H1 (cell line): ENCODE measurements around the gene OR7G2. TPM values are rescaled to one million over a fixed set of nuclear protein-coding genes. Genes with fewer than 3 reads are reported as not detected.

Experiments
- CTCF ChIP-seq, 3 experiments: IDR thresholded peaks; 1 replicate in 2 of 3; 2 replicates in 1 of 3; pipeline versions ENCODE4 v1.5.1 to v1.6.1; 2011; ENCODE audit warnings: low read length in 3 of 3, mild to moderate bottlenecking in 3 of 3, inconsistent platforms in 2 of 3, low read depth in 1 of 3, moderate library complexity in 1 of 3; ENCODE audit not compliant: insufficient read depth in 1 of 3; ENCODE audit errors: control extremely low read depth in 1 of 3
- EZH2 ChIP-seq: fragments of 200-600 bp; sonication (generic); IDR thresholded peaks from 2 replicates; pipeline ENCODE4 v1.7.1; 2012; ENCODE audit warnings: low read depth, mild to moderate bottlenecking, moderate library complexity, low read length, inconsistent platforms; ENCODE audit not compliant: severe bottlenecking
- SUZ12 ChIP-seq: fragments of 200-600 bp; sonication (generic); IDR thresholded peaks from 2 replicates; pipeline ENCODE4 v1.6.1; 2012; ENCODE audit warnings: mild to moderate bottlenecking, inconsistent platforms, low read length, moderate library complexity, mixed read lengths
- TAF1 ChIP-seq: IDR thresholded peaks from 2 replicates; pipeline ENCODE4 v1.6.1; 2011; ENCODE audit warnings: mild to moderate bottlenecking, low read depth, low read length
- polyA plus RNA-seq, 7 experiments: library from polyadenylated mRNA; depleted of rRNA in 3 of 7; stranded (reverse) in 5 of 7; unstranded in 2 of 7; fragments of >200 nt in 5 of 7; fragments of 200-250 nt in 2 of 7; gene quantifications; 1 replicate in 5 of 7; 2 replicates in 1 of 7; 4 replicates in 1 of 7; pipeline versions ENCODE4 v1.2.1 to v1.2.3, GENCODE V29; 2011 to 2013; ENCODE audit warnings: missing spikeins in 2 of 7, mixed read lengths in 2 of 7
- total RNA-seq: library from RNA; stranded (reverse); fragmentation: NEBNext Ultra II Directional; extraction: Animal tissue kit (Norgen Biotek cat#: 25700); gene quantifications from 2 replicates; pipeline ENCODE4 v1.2.1, GENCODE V29; 2021

The OR7G2 gene
- total and polyA plus RNA-seq, 2 of the 8 experiments (the other 6 are each of a cell fraction or from before 2014, with no cell fraction given) = not detected

DNA sequence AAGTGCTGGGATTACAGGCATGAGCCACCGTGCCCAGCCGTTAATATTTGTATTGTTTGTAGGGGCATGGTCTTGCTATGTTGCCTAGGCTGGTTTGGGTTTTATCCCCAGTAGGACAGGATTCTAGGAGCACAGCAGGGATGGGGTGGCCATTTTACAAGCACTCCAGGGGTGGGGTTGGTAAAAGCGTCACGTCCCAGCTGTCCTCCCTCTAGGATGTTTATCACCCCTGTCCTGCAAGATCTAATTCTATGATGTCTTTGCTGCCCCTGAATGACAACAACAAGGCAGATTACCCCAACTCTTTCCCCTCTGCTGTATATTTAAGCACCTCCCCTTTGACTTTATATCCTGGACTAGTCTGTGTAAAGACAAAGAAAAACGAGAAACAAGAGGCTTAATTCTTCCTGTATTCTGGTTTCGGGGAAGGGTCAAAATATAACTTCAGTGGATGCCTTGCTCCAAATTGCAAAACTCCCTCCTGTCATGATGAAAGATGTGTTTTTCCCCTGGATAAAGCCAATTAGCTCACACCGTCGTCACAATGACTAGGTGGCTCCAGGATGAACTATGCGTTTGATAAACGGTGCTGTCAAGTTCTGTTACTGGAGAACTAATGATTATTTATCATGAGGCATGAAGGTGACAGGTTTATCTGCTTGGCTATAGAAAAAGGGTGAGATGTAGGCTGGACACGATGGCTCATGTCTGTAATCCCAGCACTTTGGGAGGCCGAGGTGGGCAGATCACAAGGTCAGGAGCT is 48.2 kb downstream of the OR7G2 start (continued):
- no peak for TF ChIP-seq CTCF (IDR thresholded peaks at IDR 0.05; ENCODE audit: control extremely low read depth in 1 of 3, insufficient read depth in 1 of 3, low read depth in 1 of 3, low read length in 3 of 3)
- no peak for TF ChIP-seq SUZ12
- no peak for TF ChIP-seq EZH2
- TF ChIP-seq TAF1 = no peak
- TF ChIP-seq, all 59 proteins: peak for 0
